Fibroblast of lung (primary cell): ENCODE measurements around the gene SLC6A19.

ENCODE experiments used
- EZH2 ChIP-seq: IDR thresholded peaks from 2 replicates; pipeline ENCODE4 v1.5.1; 2012; ENCODE audit warnings: low read length, control low read depth, mild to moderate bottlenecking; ENCODE audit errors: missing control alignments
- TF ChIP-seq, protein P1 (sequence below), 2 donors: IDR thresholded peaks in 1 of 2; conservative IDR thresholded peaks in 1 of 2; 1 replicate in 1 of 2; 2 replicates in 1 of 2; pipeline ENCODE4 v1.5.1; 2011 to 2012; ENCODE audit warnings: low read length in 2 of 2, control low read depth in 1 of 2, inconsistent platforms in 1 of 2, low read depth in 1 of 2, mild to moderate bottlenecking in 1 of 2

GRCh38 chr5:1240496-1241260 is 39.3 kb downstream of the SLC6A19 start:
- TF ChIP-seq, protein P1, sequence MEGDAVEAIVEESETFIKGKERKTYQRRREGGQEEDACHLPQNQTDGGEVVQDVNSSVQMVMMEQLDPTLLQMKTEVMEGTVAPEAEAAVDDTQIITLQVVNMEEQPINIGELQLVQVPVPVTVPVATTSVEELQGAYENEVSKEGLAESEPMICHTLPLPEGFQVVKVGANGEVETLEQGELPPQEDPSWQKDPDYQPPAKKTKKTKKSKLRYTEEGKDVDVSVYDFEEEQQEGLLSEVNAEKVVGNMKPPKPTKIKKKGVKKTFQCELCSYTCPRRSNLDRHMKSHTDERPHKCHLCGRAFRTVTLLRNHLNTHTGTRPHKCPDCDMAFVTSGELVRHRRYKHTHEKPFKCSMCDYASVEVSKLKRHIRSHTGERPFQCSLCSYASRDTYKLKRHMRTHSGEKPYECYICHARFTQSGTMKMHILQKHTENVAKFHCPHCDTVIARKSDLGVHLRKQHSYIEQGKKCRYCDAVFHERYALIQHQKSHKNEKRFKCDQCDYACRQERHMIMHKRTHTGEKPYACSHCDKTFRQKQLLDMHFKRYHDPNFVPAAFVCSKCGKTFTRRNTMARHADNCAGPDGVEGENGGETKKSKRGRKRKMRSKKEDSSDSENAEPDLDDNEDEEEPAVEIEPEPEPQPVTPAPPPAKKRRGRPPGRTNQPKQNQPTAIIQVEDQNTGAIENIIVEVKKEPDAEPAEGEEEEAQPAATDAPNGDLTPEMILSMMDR (conservative IDR thresholded peaks at IDR 0.05 in 1 of 2, IDR thresholded peaks at IDR 0.05 in 1 of 2; ENCODE audit: low read depth in 1 of 2, low read length in 2 of 2) = no peak
- TF ChIP-seq EZH2 = no peak
